GM12865 (cell line): ENCODE measurements around the gene SLC35F5.
A peak's percentile ranks its signal among the peaks of the same experiment; 100 is the strongest.
"Not testable (repeated sequence)": the region's sequence is repeated elsewhere in the genome, so short reads cannot be mapped to it uniquely, and the experiment has no call there.

Source experiments
- DNase-seq: peaks from one replicate; pipeline ENCODE4 v3.0.0; 2010; ENCODE audit warnings: low read depth
- H3K4me3 ChIP-seq: 2 replicates; pipeline ENCODE4 v1.5.1; 2011; ENCODE audit warnings: mild to moderate bottlenecking, low read depth, low read length, control low read depth
- CTCF ChIP-seq: IDR thresholded peaks from 2 replicates; pipeline ENCODE4 v1.5.1; 2011; ENCODE audit warnings: low read length, control low read depth, low read depth, inconsistent platforms; ENCODE audit not compliant: insufficient read depth; ENCODE audit errors: missing control alignments

SLC35F5 gene

GRCh38 chr2:113709022-113709421 is 47.4 kb downstream of the SLC35F5 start:
- TF ChIP-seq CTCF = no peak
- no peak overlapping the region for H3K4me3 ChIP-seq
- DNase-seq = no peak

DNA sequence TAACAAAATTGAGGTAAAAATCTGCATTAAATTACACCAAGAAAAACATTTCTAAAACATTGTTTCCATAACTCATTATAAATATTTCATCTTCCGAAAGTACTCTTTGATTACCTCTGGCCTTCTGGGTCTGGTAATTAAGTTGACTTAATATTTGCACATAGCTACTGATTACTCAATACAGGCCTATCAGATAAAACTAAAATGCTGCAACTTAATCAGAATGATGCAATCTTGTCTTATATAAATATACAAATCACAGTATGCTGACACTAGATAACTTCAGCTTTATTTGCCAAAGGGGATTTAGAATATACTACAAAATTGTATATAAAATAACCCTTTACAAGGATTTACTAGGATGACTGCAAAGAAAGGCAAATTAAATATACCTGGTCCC is 49.3 kb downstream of the SLC35F5 start:
- TF ChIP-seq CTCF = no peak
- DNase-seq = no peak

GRCh38 chr2:113705982-113706523 is 50.4 kb downstream of the SLC35F5 start:
- TF ChIP-seq CTCF = no peak
- H3K4me3 ChIP-seq = no peak overlapping the region
- no peak for DNase-seq

More for the DNA sequence above, 49.3 kb downstream of the SLC35F5 start:
- H3K4me3 ChIP-seq = no peak overlapping the region

- DNase-seq, H3K4me3 ChIP-seq: not testable (repeated sequence)
Observed at GRCh38 chr2:113704300-113704993, 52.0 kb downstream of the SLC35F5 start.

GRCh38 chr2:113703386-113704299 is 52.8 kb downstream of the SLC35F5 start:
- TF ChIP-seq CTCF = no peak
- no peak overlapping the region for H3K4me3 ChIP-seq
- no peak for DNase-seq

GRCh38 chr2:113700186-113700841 is 56.1 kb downstream of the SLC35F5 start:
- TF ChIP-seq CTCF = peak; percentile 60
- peak overlapping the region; percentile 55 for H3K4me3 ChIP-seq
- peak; percentile 90 for DNase-seq
